ENCODE results near the gene FUZ. TPM values are rescaled to one million over a fixed set of nuclear protein-coding genes. Genes with fewer than 3 reads are reported as not detected.
A peak's percentile ranks its signal among the peaks of the same experiment; 100 is the strongest.

The FUZ gene
- total RNA-seq, 1 experiment from 2014 or later = 33.9 TPM

DNA sequence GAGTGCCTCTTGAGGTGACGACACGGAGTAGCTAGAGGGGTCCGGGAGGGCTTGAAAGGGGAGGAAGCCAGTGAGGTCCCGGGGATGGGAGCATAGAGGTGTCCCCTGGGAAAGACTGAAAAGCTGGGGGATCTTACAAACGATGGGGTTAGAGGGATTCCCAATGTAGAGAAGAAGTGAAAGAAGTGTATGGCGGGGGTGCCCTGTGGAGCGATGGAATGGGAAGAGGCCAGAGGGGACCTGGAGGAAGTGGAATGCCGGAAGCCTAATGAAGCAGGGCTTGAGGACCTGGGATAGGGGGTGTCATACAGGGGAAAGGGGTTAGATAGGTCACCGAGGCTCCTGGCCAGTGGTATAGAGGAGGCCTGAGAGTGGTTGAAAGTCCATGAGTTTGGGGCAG is 45.7 kb downstream of the FUZ start:
- in situ Hi-C loops (cut with HindIII; ENCODE audit: low sequenced_read_pairs) = no loop called here
- DNase-seq (ENCODE audit: low spot score) = no peak

DNA sequence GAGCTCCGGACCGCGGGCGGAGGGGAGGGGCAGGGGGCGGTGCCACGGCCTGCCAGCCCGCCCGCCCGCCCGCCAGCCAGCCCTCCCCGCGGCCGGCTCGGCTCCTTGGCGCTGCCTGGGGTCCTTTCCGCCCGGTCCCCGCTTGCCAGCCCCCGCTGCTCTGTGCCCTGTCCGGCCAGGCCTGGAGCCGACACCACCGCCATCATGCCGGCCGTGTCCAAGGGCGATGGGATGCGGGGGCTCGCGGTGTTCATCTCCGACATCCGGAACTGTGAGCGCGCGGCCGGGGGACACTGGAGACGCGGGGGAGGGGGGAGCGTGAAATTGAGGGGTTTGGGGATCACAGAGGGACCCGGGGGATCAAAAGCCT is 46.2 kb downstream of the FUZ start, which contains the start of gene AP2A1:
AP2A1 (plus strand) TSS at position 72 of the 370 bp plus-strand sequence; CDS start at position 205, 133 bp downstream.
- DNase-seq (ENCODE audit: low spot score) = no peak
- in situ Hi-C loops (cut with HindIII; ENCODE audit: low sequenced_read_pairs) = no loop called here

- peak; percentile 100 for DNase-seq (ENCODE audit: low spot score)
- in situ Hi-C loops (cut with HindIII; ENCODE audit: low sequenced_read_pairs) = no loop called here
Measured at GRCh38 chr19:49766007-49766929, 46.8 kb downstream of the FUZ start.

DNA sequence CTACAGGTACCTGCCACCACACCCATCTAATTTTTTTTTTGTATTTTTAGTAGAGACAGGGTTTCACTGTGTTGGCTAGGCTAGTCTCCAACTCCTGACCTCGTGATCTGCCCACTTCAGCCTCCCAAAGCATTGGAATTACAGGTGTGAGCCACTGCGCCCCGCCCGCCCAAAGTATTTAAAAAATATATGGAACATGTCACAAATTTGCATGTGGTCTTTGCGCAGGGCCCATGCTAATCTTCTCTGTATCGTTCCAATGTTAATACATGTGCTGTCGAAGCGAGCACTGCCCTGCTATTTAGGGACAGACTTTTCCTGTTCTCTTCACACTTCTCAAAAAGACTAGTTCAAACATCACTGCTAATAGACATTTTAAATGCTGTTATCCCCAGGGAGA is 48.8 kb downstream of the FUZ start:
- in situ Hi-C loops (cut with HindIII; ENCODE audit: low sequenced_read_pairs) = no loop called here
- no peak for DNase-seq (ENCODE audit: low spot score)

DNA sequence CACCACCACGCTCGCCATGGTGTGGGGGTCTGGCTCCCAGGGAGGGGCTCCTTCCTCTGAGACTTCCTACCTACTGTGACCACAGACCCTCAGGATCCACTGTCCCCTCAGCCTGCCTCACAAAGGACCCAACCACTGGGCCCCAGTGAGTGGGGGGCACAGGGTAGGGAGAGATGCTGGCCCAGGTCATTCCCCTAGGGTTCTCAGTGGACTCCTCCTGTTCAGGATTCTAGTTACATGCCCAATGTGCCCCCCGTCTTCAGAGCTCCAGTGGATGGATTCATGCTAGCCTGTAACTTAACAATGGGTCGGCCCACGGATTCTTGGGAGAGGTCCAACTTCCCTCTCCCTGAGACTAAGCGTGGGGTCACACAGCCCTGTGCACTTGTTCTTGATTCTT is 49.9 kb downstream of the FUZ start, which contains the start of gene TSKS:
TSKS (minus strand) TSS at position 77 of the 400 bp plus-strand sequence; CDS start at position 18, 59 bp downstream.
- in situ Hi-C loops (cut with HindIII; ENCODE audit: low sequenced_read_pairs) = no loop called here
- DNase-seq (ENCODE audit: low spot score) = no peak

- peak; percentile 23 for DNase-seq (ENCODE audit: low spot score)
- in situ Hi-C loops (cut with HindIII; ENCODE audit: low sequenced_read_pairs) = no loop called here
Measured at GRCh38 chr19:49761625-49762311, 51.3 kb downstream of the FUZ start.

- DNase-seq (ENCODE audit: low spot score) = no peak
- in situ Hi-C loops (cut with HindIII; ENCODE audit: low sequenced_read_pairs) = no loop called here
Measured at GRCh38 chr19:49761249-49761624, 51.9 kb downstream of the FUZ start.

GRCh38 chr19:49758292-49758691 is 54.8 kb downstream of the FUZ start:
- in situ Hi-C loops (cut with HindIII; ENCODE audit: low sequenced_read_pairs) = no loop called here
- DNase-seq (ENCODE audit: low spot score) = no peak

Other genes with a start within 250 kb of the FUZ start
- gene NOSIP, start 232.7 kb downstream of the FUZ start, total RNA-seq (2014; rRNA removed; shearing (Covaris generic)) = 69.6 and 97.3 TPM in 2 replicates
- gene PRRG2, start 232.0 kb downstream of the FUZ start, total RNA-seq (2014; rRNA removed; shearing (Covaris generic)) = 1.9 TPM in 1 of 2 replicates, not detected in the other
- gene PRR12, start 222.1 kb downstream of the FUZ start, total RNA-seq (2014; rRNA removed; shearing (Covaris generic)) = 0.49 and 3.0 TPM in 2 replicates
- 116 and 140 TPM in 2 replicates for gene RRAS, start 173.1 kb downstream of the FUZ start, total RNA-seq (2014; rRNA removed; shearing (Covaris generic))
- gene SCAF1, start 171.1 kb downstream of the FUZ start, total RNA-seq (2014; rRNA removed; shearing (Covaris generic)) = 22.3 and 25.2 TPM in 2 replicates
- 56.7 and 59.6 TPM in 2 replicates for gene IRF3, start 147.4 kb downstream of the FUZ start, total RNA-seq (2014; rRNA removed; shearing (Covaris generic))
- 8.1 and 13.9 TPM in 2 replicates for gene BCL2L12, start 147.4 kb downstream of the FUZ start, total RNA-seq (2014; rRNA removed; shearing (Covaris generic))
- 633 and 640 TPM in 2 replicates for gene PRMT1, start 136.0 kb downstream of the FUZ start, total RNA-seq (2014; rRNA removed; shearing (Covaris generic))
- gene ADM5, start 123.7 kb downstream of the FUZ start, total RNA-seq (2014; rRNA removed; shearing (Covaris generic)) = 1.1 and 1.7 TPM in 2 replicates
- gene CPT1C, start 122.2 kb downstream of the FUZ start, total RNA-seq (2014; rRNA removed; shearing (Covaris generic)) = 38.8 and 54.5 TPM in 2 replicates
- 0.49 TPM in 1 of 2 replicates, not detected in the other for gene TSKS, start 50.0 kb downstream of the FUZ start, total RNA-seq (2014; rRNA removed; shearing (Covaris generic))
- 152 and 155 TPM in 2 replicates for gene AP2A1, start 46.3 kb downstream of the FUZ start, total RNA-seq (2014; rRNA removed; shearing (Covaris generic))
- 30.2 and 44.7 TPM in 2 replicates for gene MED25, start 5.0 kb upstream of the FUZ start, total RNA-seq (2014; rRNA removed; shearing (Covaris generic))
- gene PTOV1, start 37.9 kb upstream of the FUZ start, total RNA-seq (2014; rRNA removed; shearing (Covaris generic)) = 147 and 166 TPM in 2 replicates
- gene PNKP, start 54.3 kb upstream of the FUZ start, total RNA-seq (2014; rRNA removed; shearing (Covaris generic)) = 90.2 and 111 TPM in 2 replicates
- 14.0 and 18.0 TPM in 2 replicates for gene AKT1S1, start 64.1 kb upstream of the FUZ start, total RNA-seq (2014; rRNA removed; shearing (Covaris generic))
- 6.5 and 7.6 TPM in 2 replicates for gene TBC1D17, start 64.4 kb upstream of the FUZ start, total RNA-seq (2014; rRNA removed; shearing (Covaris generic))
- gene IL4I1, start 83.6 kb upstream of the FUZ start, total RNA-seq (2014; rRNA removed; shearing (Covaris generic)) = 0.07 and 0.80 TPM in 2 replicates
- 9.4 and 12.4 TPM in 2 replicates for gene ATF5, start 115.9 kb upstream of the FUZ start, total RNA-seq (2014; rRNA removed; shearing (Covaris generic))
- 79.9 and 86.1 TPM in 2 replicates for gene NUP62, start 116.2 kb upstream of the FUZ start, total RNA-seq (2014; rRNA removed; shearing (Covaris generic))
- not detected in 2 replicates for gene SIGLEC11, start 147.9 kb upstream of the FUZ start, total RNA-seq (2014; rRNA removed; shearing (Covaris generic))
- gene VRK3, start 212.1 kb upstream of the FUZ start, total RNA-seq (2014; rRNA removed; shearing (Covaris generic)) = 26.0 and 28.6 TPM in 2 replicates
- gene ZNF473, start 212.7 kb upstream of the FUZ start, total RNA-seq (2014; rRNA removed; shearing (Covaris generic)) = 15.5 and 42.5 TPM in 2 replicates